ENCODE results near the gene NR2F1-AS1.

- TF ChIP-seq CTCF (IDR thresholded peaks at IDR 0.05) = no peak
- no peak for TF ChIP-seq POLR2AphosphoS5 (IDR thresholded peaks at IDR 0.05)
- TF ChIP-seq POLR2A (IDR thresholded peaks at IDR 0.05) = no peak
Measured at GRCh38 chr5:93395971-93396379, 185.0 kb downstream of the NR2F1-AS1 start.
